NCI-H146 treated with DMSO at 0.1 percent for 48 hours (cell line): ENCODE measurements around the gene TIMM44.

Source experiments
- DNase-seq: peaks from one replicate; lab custom pipeline; 2025; ENCODE audit not compliant: unreplicated experiment; lab: John Stamatoyannopoulos, UW

The TIMM44 gene, protein sequence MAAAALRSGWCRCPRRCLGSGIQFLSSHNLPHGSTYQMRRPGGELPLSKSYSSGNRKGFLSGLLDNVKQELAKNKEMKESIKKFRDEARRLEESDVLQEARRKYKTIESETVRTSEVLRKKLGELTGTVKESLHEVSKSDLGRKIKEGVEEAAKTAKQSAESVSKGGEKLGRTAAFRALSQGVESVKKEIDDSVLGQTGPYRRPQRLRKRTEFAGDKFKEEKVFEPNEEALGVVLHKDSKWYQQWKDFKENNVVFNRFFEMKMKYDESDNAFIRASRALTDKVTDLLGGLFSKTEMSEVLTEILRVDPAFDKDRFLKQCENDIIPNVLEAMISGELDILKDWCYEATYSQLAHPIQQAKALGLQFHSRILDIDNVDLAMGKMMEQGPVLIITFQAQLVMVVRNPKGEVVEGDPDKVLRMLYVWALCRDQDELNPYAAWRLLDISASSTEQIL

DNA sequence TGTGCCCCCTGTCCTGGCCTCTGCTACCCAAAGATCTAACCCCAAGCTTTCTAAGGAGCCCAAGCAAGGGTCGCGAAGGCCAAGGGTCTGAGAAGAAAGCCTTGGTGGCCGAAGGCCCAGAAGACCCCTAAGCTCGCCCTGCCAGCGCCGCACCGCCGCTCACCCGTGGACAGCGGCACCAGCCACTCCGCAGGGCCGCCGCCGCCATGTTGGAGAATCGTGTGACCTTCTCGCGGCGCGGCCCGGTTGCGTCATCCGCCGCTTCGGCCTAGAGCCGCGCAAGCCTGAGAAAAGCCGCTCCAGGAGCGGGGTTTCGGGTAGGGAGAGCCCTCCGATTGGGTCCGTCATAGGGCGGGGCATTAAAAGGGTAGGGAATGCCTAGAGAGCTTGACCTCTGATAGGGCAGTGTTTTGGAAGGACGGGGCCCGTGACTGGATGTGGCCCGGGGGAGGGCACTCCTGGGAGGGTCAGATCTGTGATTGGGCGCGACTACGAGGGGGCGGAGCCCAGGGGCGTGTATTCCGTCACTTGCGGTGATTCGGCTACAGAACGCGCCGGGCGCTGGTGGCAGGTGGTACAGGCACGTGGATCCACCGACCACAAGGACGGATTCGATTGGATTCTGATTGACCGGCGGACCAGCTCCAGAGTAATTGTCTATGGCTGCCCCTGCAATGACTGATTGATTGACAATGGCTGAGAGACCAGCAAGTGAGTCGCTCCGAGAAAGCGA, at the start of gene TIMM44:
TSS of gene TIMM44 (minus strand) at position 223 of the 733 bp plus-strand sequence. CDS start at position 208, 15 bp downstream.
- peak; percentile 90 for DNase-seq

DNA sequence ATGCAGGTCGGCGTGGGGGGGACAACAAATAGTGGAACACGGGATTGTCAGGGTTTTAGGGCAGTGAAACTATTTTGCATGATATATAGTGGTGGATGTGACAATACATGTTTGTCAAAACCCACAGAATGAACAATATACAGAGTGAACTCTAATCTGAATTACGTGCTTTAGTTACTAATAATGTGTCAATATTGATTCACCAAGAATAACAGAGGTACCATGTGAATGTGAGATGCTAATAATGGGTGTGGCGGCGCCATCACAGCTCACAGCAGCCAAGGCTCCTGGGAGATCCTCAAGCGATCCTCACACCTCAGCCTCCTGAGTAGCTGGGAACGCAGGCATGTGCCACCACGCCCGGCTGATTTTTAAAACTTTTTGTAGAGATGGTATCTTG, 49.1 kb upstream of the TIMM44 start:
- no peak for DNase-seq

DNA sequence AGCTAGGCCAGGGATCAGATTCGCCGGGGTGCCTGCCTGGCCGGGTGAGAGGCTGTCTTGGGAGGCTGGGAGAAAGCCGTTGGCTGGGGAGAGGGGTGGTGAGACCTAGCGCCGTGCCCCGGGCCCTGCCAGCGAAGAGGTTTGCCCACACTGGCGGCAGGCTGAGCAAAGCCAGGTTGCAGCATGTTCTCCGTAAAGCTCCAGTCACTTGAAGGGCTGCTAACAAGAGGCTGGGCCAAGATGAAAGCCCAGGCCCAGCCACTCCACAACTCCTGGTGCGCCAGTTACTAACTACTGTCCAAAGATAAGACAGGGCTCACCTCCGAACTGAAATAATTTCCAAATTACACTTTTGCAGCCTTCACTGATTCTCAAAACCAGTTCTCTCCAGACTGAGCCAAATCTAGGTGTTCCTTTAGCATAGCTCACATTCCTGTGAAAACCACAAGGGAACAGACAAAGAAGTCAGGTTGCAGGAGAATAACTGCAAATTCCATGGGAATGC, 45.7 kb upstream of the TIMM44 start:
- DNase-seq = no peak

DNA sequence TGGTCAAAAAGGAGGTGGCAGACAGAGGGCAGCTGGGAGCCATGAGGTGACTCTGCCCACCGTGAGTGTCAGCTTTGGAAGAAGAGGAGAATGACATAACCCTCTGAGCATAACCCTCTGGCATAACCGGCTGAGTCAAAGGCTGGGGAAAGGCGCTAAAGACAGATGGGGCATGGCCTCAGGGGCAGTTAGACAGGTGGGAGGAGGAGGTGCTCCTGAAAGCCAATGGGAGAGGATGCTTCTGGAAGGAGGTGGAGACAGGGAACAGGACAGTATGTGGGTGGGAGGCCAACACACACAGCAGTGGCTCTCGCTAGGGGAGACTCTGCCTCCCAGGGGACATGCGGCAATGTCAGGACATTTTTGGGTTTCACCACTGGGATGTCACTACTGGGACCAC, 44.8 kb upstream of the TIMM44 start:
- no peak for DNase-seq

DNA sequence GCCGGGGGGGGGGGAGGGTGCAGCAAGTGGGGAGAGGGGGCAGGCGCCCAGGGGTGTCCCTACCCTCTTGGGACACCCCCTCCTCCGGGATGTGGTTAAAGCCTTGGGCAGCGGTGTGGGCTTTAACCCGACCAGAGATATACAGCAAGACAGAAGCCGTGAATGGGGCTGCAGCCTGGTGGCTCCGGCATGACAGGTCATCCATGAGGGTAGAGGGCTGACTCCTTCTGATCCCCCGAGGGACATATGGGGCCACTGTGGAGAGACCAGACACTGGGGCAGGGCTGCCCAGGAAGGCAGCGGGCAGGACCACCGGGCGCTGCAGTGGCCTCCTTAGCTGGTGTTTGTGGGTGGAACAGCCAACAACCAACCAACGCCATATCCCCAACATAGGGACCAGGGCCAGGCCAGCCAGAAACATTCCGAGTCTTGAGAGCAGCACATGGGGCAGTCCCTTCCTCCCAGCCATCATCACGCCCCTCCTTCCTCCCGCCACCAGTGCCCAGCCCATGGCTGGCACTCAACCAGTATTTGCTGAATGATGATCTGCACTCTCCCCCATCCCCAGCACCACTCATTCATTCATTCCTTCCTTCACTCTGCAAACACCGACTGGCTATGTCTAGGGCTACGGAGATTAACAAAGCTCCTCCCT, 43.8 kb upstream of the TIMM44 start:
- DNase-seq = no peak

DNA sequence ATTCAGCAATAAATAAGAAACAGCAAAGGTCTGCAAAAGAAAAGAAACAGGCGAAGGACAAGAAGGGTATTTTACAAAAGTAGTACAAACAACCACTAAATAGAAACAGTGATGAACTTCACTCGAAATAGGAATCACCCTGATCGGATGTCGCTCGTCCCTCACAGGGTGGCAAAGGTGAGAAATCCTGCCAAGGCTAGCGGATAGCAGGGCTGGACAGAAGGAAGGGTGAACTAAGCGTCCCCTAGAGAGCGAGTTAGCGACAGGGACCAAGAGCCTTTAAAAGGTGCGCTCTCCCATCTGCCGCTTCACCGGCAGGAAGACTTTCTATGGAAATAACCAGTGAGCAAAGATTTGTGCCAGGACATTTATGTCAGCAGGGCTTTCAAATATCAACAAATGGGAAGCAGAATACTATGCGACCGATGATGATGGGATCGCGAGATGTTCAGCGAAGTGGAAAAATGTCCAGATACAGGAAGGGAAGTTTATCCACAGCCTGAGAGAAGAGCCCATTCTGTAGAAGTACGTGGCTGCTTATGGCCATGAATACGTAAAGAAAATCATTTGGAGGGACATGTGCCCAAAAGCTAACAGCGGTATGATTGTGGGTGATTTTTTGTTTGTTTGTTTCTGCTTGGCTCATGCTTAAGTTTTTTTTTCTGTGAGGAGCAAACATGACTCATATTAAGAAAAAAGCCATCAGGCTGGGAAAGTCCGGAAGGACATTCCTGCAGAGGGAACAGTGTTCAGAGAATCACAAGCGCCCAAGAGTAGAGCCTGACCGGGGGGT, 43.1 kb upstream of the TIMM44 start:
- no peak for DNase-seq

DNA sequence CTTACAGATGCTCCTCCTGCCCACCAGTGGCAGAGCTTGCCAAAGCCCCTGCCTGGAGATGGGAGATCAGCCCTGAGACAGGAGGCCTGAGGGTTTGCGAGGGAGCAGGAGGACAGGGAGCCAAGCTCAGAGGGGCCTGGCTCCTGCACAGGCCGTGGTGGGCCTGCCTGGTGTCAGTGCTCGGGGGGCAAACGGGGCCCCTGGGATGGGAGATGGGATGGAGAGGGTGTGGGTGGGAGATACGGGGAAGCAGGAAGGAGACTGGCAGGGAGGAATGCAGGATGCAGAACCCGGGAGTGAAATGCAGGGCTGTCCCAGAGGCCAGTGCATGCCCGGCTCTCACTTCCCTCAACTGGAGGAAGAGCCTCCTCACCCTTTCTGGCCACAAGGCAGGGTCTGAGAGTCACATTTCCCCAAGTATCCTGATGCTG, 42.0 kb upstream of the TIMM44 start:
- DNase-seq = no peak

DNA sequence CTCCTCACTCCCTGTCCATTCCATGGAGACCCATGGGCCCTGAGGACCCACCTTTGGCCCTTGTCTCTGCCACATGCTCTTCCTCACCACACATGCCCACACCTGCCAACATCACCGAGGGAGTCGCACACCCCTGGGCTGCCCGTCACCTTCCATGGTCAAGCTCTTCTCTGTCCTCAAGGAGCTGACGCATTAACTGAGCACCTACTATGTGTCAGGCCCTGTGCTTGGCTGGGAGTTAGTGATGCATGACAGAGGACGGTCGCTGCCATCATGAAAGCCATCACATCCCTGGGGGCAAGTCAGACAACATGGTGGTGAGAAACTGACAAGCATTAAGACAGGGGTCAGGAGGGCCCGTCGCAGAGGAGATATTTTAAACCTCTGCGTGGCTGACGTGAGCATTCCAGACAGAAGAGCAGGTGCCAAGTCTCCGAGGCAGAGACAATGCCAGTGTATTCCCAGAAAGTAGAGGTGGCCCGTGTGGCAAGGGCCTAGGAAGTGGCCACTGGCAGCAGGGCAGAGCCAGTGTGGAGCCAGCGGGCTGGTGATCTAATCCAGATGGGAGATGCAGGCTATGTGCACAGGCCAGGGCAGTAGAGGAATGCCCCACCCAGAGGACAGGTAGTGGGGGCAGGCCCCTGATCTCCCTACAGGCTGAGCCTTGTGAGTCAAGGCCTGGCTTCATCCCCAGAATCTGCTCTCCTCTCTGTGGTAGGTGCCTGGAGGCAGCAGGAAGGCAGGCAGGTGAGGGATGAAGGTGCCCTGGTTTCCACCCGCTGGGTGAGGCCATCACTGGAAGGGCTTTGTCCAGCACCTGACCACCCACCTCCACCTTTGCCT, 40.8 kb upstream of the TIMM44 start:
- no peak for DNase-seq

DNA sequence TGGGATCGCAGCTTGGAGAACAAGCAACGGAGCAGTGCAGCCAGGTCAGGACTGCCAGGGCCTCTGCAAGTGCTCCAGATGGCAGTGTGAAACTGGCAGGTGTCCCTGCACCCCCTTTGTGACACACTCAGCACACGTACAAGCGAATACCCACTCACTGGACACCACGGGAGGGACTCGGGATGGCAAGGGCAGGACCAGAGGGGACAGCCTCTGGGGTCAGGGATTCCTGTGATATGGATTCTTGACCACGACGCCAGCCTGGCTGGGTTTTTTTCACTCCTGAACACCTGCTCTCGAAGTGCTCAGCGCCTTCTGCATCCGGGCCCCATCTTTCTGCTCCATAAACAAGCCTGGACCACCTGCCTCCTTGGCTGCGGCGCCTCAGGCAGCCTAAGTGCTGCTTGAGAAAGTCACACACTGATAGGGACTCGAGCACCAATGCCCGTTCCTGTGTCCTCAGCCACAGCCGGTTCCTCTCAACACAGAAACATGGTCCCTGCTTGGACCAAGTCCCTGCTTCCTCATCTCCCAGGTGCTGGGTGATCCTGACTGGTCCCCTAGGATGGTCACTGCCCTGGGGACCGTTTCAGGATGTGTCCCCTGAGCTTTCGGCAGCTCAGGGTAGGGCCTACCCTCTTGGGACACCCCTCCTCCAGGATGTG, 40.0 kb upstream of the TIMM44 start:
- no peak for DNase-seq

DNA sequence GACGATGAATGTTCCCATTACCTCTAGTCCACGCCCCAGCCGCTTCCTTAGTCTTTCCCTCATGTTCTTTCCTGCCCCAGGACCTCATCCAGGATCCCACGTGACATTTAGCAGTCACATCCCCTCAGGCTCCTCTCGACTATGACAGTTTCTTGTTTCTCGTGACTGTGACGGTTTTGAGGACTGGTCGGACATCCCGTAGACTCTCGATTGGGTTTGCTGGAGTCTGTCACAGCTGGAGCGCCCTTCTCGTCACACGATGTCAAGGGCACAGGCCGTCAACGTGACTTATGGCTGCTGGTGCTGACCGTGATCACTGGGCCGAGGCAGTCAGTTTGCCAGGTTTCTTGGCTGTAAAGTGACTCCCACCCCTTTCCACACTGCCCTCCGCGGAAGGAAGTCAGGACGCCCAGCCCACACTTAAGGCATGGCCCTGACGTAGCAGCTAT, 39.2 kb upstream of the TIMM44 start:
- DNase-seq = no peak

DNA sequence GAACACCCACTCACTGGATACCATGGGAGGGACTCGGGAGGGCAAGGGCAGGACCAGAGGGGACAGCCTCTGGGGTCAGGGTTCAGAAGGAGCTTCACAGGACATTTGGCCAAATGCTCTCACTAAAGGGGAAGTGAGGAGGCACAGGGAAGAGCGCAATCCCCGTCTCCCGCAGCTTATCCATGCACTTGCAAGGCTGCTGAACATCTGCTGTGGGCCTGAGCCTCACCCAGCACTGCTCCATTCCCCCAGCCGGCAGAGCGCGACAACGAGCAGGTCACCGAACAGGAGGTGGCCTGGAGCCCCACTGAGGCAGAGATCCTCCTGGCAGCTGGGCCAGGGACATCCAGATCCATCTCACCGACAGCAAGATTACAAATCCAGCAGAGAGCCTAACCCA, 38.6 kb upstream of the TIMM44 start:
- no peak for DNase-seq

DNA sequence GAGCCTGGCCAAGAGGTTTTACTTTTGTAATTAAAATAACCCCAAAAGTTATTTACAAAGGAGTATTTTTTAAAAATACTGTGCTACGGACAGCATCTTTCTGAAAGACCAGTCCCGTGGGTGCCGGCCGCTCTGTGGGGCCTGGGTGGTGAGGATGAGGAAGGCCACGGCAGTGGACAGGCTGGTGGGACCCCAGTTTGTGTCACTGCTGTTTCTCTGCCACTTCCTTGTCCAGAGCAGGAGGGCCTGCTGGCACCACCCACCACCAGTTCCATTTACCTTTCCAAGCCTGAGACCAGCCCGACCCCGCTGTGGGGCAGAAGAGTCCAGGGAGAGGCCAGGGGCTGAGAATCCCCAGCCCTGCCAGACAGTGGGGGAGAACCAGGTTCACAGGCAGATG, 38.2 kb upstream of the TIMM44 start:
- DNase-seq = no peak

DNA sequence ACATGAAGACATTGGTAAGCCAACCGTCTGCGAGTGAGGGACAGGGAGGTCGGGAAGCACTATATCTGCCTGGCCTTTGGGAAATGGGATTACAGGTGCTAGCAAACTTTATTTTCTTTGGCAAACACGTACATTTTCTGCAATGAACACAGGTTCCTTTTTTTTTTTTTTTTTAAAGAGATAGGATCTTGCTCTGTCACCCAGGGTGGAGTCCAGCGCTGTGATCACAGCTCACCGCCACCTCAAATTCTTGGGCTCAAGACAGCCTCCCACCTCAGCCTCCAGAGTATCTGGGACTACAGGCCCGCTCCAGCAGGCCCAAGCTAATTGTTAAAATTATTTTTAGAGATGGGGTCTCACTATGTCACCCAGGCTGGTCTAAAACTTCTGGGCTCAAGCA, 37.7 kb upstream of the TIMM44 start:
- DNase-seq = no peak

DNA sequence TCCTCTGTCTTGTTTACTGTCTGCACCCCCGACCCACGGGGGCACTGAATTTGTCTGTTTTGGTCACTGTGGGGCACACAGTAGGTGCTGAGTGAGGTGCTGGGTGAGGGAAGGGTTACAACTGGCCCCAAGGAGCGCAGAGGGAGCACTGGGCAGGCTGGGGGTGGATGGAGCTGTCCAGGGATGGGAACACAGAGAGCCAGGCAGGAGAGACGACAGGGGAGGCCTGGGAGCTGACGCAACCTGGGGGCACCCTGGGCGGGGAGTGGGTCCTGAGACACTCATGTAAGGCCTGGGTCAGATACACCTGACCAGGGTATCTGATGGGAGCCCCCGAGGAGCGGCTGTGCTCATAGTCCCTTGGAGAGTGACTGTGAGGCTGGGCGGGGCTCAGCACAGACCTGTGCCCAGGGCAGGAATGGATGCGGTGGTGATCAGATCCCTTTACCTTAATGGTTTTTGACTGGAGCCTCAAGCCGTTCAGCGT, 37.2 kb upstream of the TIMM44 start:
- no peak for DNase-seq

DNA sequence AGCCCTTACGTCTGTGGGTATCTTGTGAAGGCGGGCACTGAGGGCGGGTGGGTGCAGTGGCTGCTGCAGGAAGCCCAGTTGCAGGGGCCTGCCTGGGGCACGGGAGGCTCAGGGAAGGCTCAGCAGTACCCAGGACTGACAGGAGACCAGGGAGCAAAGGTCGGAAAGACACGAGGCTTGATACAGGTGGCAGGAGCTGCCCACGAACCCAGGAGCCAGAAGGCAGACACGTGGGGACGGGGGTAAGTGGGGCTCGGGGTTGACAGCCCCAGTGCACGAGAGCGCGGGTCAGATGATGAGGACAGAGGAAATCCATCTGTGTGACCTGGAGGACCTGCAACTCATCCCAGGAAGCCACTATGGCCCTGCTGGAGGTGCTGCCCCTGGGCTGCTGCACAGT, 36.7 kb upstream of the TIMM44 start:
- no peak for DNase-seq

DNA sequence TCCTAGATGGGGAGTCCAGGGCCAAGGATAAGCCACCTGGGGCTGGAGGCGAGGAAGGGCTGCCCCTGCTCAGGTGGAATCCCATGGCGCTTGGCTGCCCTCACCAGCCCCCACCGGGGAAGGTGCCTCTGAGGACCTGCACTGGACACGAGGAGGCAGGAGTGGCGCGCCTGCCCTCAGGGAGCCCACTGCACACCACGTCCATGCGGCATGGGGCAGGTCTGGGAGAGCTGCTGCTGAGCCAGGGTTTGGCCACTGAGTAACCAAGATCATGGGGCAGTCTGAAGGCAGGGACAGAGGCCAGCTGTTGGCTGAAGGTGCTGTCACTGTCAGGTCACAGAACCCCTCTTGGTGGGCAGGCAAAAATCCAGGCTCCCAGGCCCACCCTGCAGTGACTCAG, 36.1 kb upstream of the TIMM44 start:
- DNase-seq = no peak

DNA sequence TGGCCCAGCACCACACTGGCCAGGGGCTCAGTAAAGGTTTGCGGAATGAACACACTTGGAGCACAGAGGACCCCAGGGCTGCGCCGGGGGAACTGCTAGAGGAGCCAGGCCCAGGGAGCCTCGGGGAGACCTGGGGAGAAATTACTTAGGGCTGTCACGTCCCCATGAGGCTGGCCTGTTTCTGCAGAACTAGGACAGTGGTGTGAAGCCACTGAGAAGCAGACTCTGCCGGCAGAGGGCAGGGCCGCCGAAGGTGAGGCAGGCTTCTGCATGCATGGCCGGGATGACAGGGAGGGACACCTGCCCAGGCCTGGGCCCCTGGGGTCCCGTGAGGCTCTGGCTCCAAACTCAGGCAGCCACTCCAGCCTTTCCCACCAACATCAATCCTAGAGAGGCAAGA, 35.5 kb upstream of the TIMM44 start:
- no peak for DNase-seq

DNA sequence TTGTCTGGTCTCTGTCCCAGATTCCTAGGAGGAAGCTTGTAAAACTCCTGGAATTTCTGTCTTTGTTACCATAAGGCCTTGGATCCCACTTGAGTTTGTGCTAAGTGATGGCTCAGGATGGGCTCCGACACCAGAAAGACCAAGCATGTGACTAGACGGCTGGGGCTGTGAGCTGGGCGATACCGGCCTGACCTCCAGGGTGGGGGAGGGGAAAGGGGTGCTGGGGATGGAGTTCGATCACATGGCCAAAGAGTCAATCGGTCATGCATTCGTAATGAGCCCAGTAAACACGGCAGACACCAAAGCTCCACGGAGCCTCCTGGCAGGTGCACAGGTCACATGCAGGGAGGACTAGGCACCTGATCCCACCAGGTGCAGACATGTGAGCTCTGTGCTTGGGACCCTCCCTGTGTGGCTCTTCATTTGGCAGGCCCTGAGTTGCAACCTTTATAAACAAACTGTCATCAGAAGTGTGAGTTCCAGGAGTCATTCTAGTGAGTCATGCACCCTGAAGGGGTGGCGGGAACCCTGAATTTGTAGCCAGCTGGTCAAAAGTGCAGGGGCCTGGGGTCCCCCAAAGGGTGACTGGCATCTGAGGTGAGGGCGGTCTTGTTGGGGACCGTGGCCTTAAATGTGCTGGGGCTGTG, 34.8 kb upstream of the TIMM44 start:
- DNase-seq = no peak

DNA sequence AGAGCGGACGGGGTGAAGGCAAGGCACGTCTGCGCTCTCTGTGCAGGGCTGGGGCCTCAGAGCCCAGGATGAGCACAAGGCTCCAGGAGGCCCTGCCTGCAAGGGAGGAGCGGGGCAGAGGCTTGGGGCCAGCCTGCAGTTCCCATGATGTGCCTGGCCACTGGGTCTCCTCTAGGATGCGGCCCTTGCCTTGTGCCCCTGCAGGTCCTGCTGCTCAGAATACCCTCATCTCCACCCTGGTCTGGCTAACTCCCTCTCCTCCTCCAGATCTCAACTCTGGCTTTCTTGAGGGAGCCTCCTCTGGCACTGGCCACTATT, 34.2 kb upstream of the TIMM44 start:
- DNase-seq = no peak
